ENCODE data around the gene DCC. TPM values are rescaled to one million over a fixed set of nuclear protein-coding genes. Genes with fewer than 3 reads are reported as not detected.

The DCC gene
- polyA plus RNA-seq, 1 of the 3 experiments (the other 2 are of a cell fraction) = 0.20 TPM

GRCh38 chr18:52572036-52573000 lies 232.3 kb downstream of the DCC start:
- no peak for TF ChIP-seq FOSL2 (IDR thresholded peaks at IDR 0.05; ENCODE audit: borderline replicate concordance, low read depth)
- 45% methylated on average over 13 of the region's 13 CpGs for WGBS (ENCODE audit: low lambda C conversion rate)
- no peaks in the 10 kb centered on the region for H3K27me3 ChIP-seq (ENCODE audit: insufficient read depth)
- H3K9me3 ChIP-seq = no peaks in the 10 kb centered on the region
- 0 out of 2 replicates have a peak, but pooled peaks cover 3% of the 10 kb centered on the region for H3K9me2 ChIP-seq
- peaks cover 0 to 12% of the 10 kb centered on the region in 2 experiments; a peak in 2 of 4 replicates for H3K4me1 ChIP-seq (ENCODE audit: control insufficient read depth in 1 of 2, insufficient read depth in 2 of 2, low read depth in 1 of 2, low read length in 1 of 2)
- H3F3A ChIP-seq (replicated peaks; ENCODE audit: insufficient read depth) = no peaks in the 10 kb centered on the region
- ChIA-PET POLR2A (no interaction called here), CTCF (no interaction called here)
- H4K20me1 ChIP-seq (ENCODE audit: insufficient read depth) = no peaks in the 10 kb centered on the region
- no peaks in the 10 kb centered on the region for H3K79me2 ChIP-seq (ENCODE audit: insufficient read depth)
- H3K4me3 ChIP-seq (ENCODE audit: low read depth in 2 of 2, low read length in 1 of 2) = no peak overlapping the region
- H3K9ac ChIP-seq = no peak overlapping the region
- H3K36me3 ChIP-seq (replicated peaks in 1 of 2; ENCODE audit: control insufficient read depth in 1 of 2, insufficient read depth in 2 of 2, low read length in 1 of 2) = no peaks in the 10 kb centered on the region
- H3K4me2 ChIP-seq = no peak overlapping the region
- no peak for DNase-seq
- H2AFZ ChIP-seq (ENCODE audit: low read depth) = no peak overlapping the region
- H3K27ac ChIP-seq (ENCODE audit: low read depth in 2 of 2, low read length in 1 of 2) = no peak overlapping the region

DNA sequence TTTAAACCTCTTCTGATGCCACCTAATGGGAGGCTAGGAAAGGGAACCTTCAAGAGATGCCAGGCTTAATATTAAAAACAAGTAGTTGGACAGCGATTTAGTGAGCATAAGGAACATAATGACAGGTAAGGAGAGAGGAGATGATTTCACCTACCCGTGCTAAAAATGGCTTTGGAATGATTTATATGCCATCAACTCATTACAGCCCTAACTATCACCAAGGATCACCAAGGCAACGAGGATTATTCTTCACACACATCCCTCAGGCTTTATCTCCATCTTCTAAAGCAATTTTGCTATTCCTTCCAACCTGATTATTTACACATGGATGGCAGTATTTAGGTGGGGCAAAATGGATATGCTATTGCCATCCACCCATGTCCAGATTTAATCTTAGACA lies 237.8 kb downstream of the DCC start:
- POLR2A ChIA-PET = no interaction called here
- H4K20me1 ChIP-seq (ENCODE audit: insufficient read depth) = no peaks in the 10 kb centered on the region
- no peaks in the 10 kb centered on the region for H3K79me2 ChIP-seq (ENCODE audit: insufficient read depth)
- TF ChIP-seq ELF1 (IDR thresholded peaks at IDR 0.05) (no peak), FOSL2 (IDR thresholded peaks at IDR 0.05; ENCODE audit: borderline replicate concordance, low read depth) (no peak), FOXM1 (IDR thresholded peaks at IDR 0.05; ENCODE audit: low read depth) (no peak), TAF1 (IDR thresholded peaks at IDR 0.05; ENCODE audit: borderline replicate concordance, low read depth, low read length) (no peak), EP300 (IDR thresholded peaks at IDR 0.05; ENCODE audit: borderline replicate concordance in 1 of 2, low read depth in 1 of 2, low read length in 1 of 2) (no peak), TEAD4 (IDR thresholded peaks at IDR 0.05; ENCODE audit: borderline replicate concordance, insufficient read depth) (no peak), TCF12 (IDR thresholded peaks at IDR 0.05) (no peak), NFIC (IDR thresholded peaks at IDR 0.05; ENCODE audit: borderline replicate concordance) (no peak), SIN3A (IDR thresholded peaks at IDR 0.05; ENCODE audit: borderline replicate concordance, low read depth, low read length) (no peak), FOXJ3 (CRISPR knock-in tag; IDR thresholded peaks at IDR 0.05) (no peak), REST (IDR thresholded peaks at IDR 0.05; ENCODE audit: low read depth, low read length) (no peak), MXI1 (IDR thresholded peaks at IDR 0.05; ENCODE audit: low read depth, low read length) (no peak), SMC3 (IDR thresholded peaks at IDR 0.05; ENCODE audit: low read depth, low read length) (no peak)
- TF ChIP-seq, protein P1, sequence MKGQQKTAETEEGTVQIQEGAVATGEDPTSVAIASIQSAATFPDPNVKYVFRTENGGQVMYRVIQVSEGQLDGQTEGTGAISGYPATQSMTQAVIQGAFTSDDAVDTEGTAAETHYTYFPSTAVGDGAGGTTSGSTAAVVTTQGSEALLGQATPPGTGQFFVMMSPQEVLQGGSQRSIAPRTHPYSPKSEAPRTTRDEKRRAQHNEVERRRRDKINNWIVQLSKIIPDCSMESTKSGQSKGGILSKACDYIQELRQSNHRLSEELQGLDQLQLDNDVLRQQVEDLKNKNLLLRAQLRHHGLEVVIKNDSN (IDR thresholded peaks at IDR 0.05; ENCODE audit: borderline replicate concordance, low read depth) = no peak
- TF ChIP-seq, protein P2, sequence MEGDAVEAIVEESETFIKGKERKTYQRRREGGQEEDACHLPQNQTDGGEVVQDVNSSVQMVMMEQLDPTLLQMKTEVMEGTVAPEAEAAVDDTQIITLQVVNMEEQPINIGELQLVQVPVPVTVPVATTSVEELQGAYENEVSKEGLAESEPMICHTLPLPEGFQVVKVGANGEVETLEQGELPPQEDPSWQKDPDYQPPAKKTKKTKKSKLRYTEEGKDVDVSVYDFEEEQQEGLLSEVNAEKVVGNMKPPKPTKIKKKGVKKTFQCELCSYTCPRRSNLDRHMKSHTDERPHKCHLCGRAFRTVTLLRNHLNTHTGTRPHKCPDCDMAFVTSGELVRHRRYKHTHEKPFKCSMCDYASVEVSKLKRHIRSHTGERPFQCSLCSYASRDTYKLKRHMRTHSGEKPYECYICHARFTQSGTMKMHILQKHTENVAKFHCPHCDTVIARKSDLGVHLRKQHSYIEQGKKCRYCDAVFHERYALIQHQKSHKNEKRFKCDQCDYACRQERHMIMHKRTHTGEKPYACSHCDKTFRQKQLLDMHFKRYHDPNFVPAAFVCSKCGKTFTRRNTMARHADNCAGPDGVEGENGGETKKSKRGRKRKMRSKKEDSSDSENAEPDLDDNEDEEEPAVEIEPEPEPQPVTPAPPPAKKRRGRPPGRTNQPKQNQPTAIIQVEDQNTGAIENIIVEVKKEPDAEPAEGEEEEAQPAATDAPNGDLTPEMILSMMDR (IDR thresholded peaks at IDR 0.05) = no peak
- no peaks in the 10 kb centered on the region for H3K27me3 ChIP-seq (ENCODE audit: insufficient read depth)
- WGBS (ENCODE audit: low lambda C conversion rate) = 10% methylated on average over 3 of the region's 3 CpGs
- H3K4me2 ChIP-seq = no peak overlapping the region
- H3F3A ChIP-seq (replicated peaks; ENCODE audit: insufficient read depth) = no peaks in the 10 kb centered on the region
- H2AFZ ChIP-seq (ENCODE audit: low read depth) = no peak overlapping the region
- H3K9me2 ChIP-seq = 0 out of 2 replicates have a peak, but pooled peaks cover 3% of the 10 kb centered on the region
- H3K36me3 ChIP-seq (replicated peaks in 1 of 2; ENCODE audit: control insufficient read depth in 1 of 2, insufficient read depth in 2 of 2, low read length in 1 of 2) = no peaks in the 10 kb centered on the region
- no peak overlapping the region for H3K27ac ChIP-seq (ENCODE audit: low read depth in 2 of 2, low read length in 1 of 2)
- no peaks in the 10 kb centered on the region for H3K9me3 ChIP-seq
- no peaks in the 10 kb centered on the region for H3K4me1 ChIP-seq (ENCODE audit: control insufficient read depth in 1 of 2, insufficient read depth in 2 of 2, low read depth in 1 of 2, low read length in 1 of 2)
- CTCF ChIA-PET = interaction anchor here (1.6 to 1.9 kb wide), 2 partner anchors 9 to 235 kb away, joined by 3 to 5 read pairs; no protein-coding TSS in a partner anchor
- no peak overlapping the region for H3K9ac ChIP-seq
- no peak for DNase-seq
- no peak overlapping the region for H3K4me3 ChIP-seq (ENCODE audit: low read depth in 2 of 2, low read length in 1 of 2)
